Loucy (cell line): Measurements from ENCODE around the gene GABRA6.

ENCODE experiments used
- H2AFZ ChIP-seq: fragments of 200-600 bp; sonication (generic); 2 replicates; pipeline ENCODE4 v1.6.0; 2016; ENCODE audit warnings: antibody characterized with exemption, mild to moderate bottlenecking, low read length, moderate library complexity
- H3F3A ChIP-seq: fragments of 200-600 bp; 2 replicates; pipeline ENCODE4 v1.6.0; 2016; ENCODE audit warnings: antibody characterized with exemption, low read depth, mild to moderate bottlenecking
- H3K27me3 ChIP-seq: fragments of 200-600 bp; sonication (generic); 2 replicates; pipeline ENCODE4 v1.6.1; 2014; ENCODE audit warnings: low read length, mild to moderate bottlenecking; ENCODE audit not compliant: insufficient read depth, poor library complexity, severe bottlenecking
- H3K36me3 ChIP-seq: fragments of 200-600 bp; sonication (generic); 2 replicates; pipeline ENCODE4 v1.6.1; 2016; ENCODE audit warnings: low read length; ENCODE audit not compliant: insufficient read depth
- H3K4me1 ChIP-seq: fragments of 200-600 bp; sonication (generic); 2 replicates; pipeline ENCODE4 v1.5.1; 2014; ENCODE audit warnings: low read length, mild to moderate bottlenecking; ENCODE audit not compliant: insufficient read depth, poor library complexity, severe bottlenecking
- H3K4me2 ChIP-seq: fragments of 200-600 bp; sonication (generic); 2 replicates; pipeline ENCODE4 v1.6.0; 2014; ENCODE audit warnings: antibody characterized with exemption, low read length, low read depth, mild to moderate bottlenecking; ENCODE audit not compliant: poor library complexity, severe bottlenecking
- H3K4me3 ChIP-seq: fragments of 200-600 bp; sonication (generic); 2 replicates; pipeline ENCODE4 v1.5.1; 2014; ENCODE audit warnings: low read length, mild to moderate bottlenecking, mixed read lengths; ENCODE audit not compliant: poor library complexity, severe bottlenecking
- H3K79me2 ChIP-seq: fragments of 200-600 bp; sonication (generic); 2 replicates; pipeline ENCODE4 v1.6.1; 2014; ENCODE audit warnings: low read length; ENCODE audit not compliant: insufficient read depth
- H3K9ac ChIP-seq: fragments of 200-600 bp; sonication (generic); 2 replicates; pipeline ENCODE4 v1.6.0; 2014; ENCODE audit warnings: mild to moderate bottlenecking, low read depth, low read length, moderate library complexity; ENCODE audit not compliant: poor library complexity, severe bottlenecking
- H3K9me2 ChIP-seq: fragments of 200-600 bp; sonication (generic); replicated peaks from 2 replicates; pipeline ENCODE4 v1.6.1; 2016; ENCODE audit warnings: low read depth, low read length, mixed read lengths
- H3K9me3 ChIP-seq: fragments of 200-600 bp; sonication (generic); 2 replicates; pipeline ENCODE4 v1.6.1; 2014; ENCODE audit warnings: mild to moderate bottlenecking, antibody characterized with exemption, low read length, low read depth; ENCODE audit not compliant: insufficient read depth
- H4K20me1 ChIP-seq: fragments of 200-600 bp; sonication (generic); 2 replicates; pipeline ENCODE4 v1.6.0; 2014; ENCODE audit warnings: antibody characterized with exemption, low read length, mild to moderate bottlenecking; ENCODE audit not compliant: insufficient read depth, poor library complexity, severe bottlenecking
- CTCF ChIP-seq: fragments of 200-600 bp; sonication (generic); conservative IDR thresholded peaks from 2 replicates; pipeline ENCODE4 v1.5.1; 2014; ENCODE audit warnings: mild to moderate bottlenecking, antibody characterized with exemption, low read length
- EZH2phosphoT487 ChIP-seq: fragments of 200-600 bp; IDR thresholded peaks from 2 replicates; pipeline ENCODE4 v1.6.1; 2018; ENCODE audit warnings: antibody characterized with exemption, mild to moderate bottlenecking, moderate library complexity, borderline replicate concordance

The GABRA6 gene

DNA sequence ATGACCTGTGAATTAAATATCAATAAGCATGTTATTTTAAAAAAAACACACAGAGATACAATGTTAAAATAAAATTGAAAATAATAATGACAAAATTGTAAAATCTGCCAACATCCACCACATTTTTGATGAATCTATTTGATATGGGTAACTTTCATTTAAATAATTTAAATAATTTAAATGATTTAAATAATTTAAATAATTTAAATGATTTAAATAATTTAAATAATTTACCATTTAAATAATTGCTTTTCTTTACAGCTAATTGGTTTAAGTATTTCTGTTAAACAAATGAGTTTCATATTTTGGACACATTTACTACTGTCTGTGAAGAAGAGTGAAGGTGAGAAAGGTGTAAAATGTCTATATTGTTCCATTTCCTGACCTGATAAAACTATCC lies 22.1 kb upstream of the GABRA6 start:
- Histone ChIP-seq H3K36me3 (no peaks in the 10 kb centered on the region), H3K9me2 (no peaks in the 10 kb centered on the region), H2AFZ (no peak overlapping the region), H3K9ac (no peak overlapping the region), H3F3A (no peaks in the 10 kb centered on the region), H3K4me2 (no peak overlapping the region), H3K4me3 (no peak overlapping the region), H3K79me2 (no peaks in the 10 kb centered on the region), H4K20me1 (no peaks in the 10 kb centered on the region), H3K9me3 (no peaks in the 10 kb centered on the region), H3K4me1 (no peaks in the 10 kb centered on the region), H3K27me3 (no peaks in the 10 kb centered on the region)
- TF ChIP-seq CTCF: no peak
- no peak for TF ChIP-seq EZH2phosphoT487

- H3K9me3 ChIP-seq: no peaks in the 10 kb centered on the region
- H3K9me2 ChIP-seq: no peaks in the 10 kb centered on the region
- no peak overlapping the region for H3K4me3 ChIP-seq
- no peaks in the 10 kb centered on the region for H3K27me3 ChIP-seq
- no peaks in the 10 kb centered on the region for H3K4me1 ChIP-seq
- H3K36me3 ChIP-seq: no peaks in the 10 kb centered on the region
- no peak overlapping the region for H2AFZ ChIP-seq
- no peaks in the 10 kb centered on the region for H4K20me1 ChIP-seq
- no peak overlapping the region for H3K4me2 ChIP-seq
- H3K79me2 ChIP-seq: no peaks in the 10 kb centered on the region
- H3F3A ChIP-seq: no peaks in the 10 kb centered on the region
- no peak overlapping the region for H3K9ac ChIP-seq
- TF ChIP-seq EZH2phosphoT487 (no peak), CTCF (peak; percentile 36)
These were observed 9.4 kb upstream of the GABRA6 start for GRCh38 chr5:161676103-161676502.

GRCh38 chr5:161686149-161686548 lies 628 bp downstream of the GABRA6 start:
- Histone ChIP-seq H3F3A (no peaks in the 10 kb centered on the region), H2AFZ (no peak overlapping the region), H3K4me2 (no peak overlapping the region), H3K36me3 (no peaks in the 10 kb centered on the region), H3K4me3 (no peak overlapping the region), H3K4me1 (no peaks in the 10 kb centered on the region), H3K9ac (no peak overlapping the region), H3K27me3 (no peaks in the 10 kb centered on the region), H3K9me3 (no peaks in the 10 kb centered on the region), H3K9me2 (no peaks in the 10 kb centered on the region), H3K79me2 (no peaks in the 10 kb centered on the region), H4K20me1 (no peaks in the 10 kb centered on the region)
- no peak for TF ChIP-seq EZH2phosphoT487
- no peak for TF ChIP-seq CTCF
